AG10803 (cell line): ENCODE results near the gene PKP3.

Source experiments
- DNase-seq: peaks from one replicate; pipeline ENCODE4 v3.0.0; 2010; ENCODE audit warnings: low read depth
- H3K4me3 ChIP-seq: 2 replicates; pipeline ENCODE4 v1.5.1; 2011; ENCODE audit warnings: mild to moderate bottlenecking, low read length, control low read depth
- TF ChIP-seq, protein P1 (sequence below): conservative IDR thresholded peaks from 2 replicates; pipeline ENCODE4 v1.5.1; 2011; ENCODE audit warnings: mild to moderate bottlenecking, low read length, control low read depth, inconsistent platforms

The PKP3 gene

DNA sequence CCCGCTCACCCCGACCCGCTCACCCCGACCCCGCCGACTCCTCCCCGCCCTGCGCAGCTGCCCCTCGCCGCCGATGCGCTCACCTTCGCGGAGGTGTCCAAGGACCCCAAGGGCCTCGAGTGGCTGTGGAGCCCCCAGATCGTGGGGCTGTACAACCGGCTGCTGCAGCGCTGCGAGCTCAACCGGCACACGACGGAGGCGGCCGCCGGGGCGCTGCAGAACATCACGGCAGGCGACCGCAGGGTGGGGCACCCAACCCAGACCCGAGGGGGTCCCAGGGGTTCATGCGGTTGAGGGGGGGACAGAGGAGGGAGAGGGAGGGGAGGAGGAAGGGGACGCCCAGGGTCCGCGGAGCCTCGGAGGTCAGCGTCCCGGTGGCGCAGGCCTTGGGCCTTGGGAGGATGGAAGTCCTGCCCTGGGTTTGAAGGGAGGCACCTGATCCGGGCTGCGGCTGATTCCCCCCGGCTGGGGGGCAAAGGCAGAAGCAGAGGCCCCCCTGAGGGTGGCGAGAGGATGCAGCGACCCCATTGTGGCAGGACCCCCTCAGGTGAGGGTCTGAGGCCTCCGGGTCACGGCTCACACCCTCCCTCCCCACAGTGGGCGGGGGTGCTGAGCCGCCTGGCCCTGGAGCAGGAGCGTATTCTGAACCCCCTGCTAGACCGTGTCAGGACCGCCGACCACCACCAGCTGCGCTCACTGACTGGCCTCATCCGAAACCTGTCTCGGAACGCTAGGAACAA is 9.2 kb downstream of the PKP3 start:
- no peak for DNase-seq
- TF ChIP-seq, protein P1, sequence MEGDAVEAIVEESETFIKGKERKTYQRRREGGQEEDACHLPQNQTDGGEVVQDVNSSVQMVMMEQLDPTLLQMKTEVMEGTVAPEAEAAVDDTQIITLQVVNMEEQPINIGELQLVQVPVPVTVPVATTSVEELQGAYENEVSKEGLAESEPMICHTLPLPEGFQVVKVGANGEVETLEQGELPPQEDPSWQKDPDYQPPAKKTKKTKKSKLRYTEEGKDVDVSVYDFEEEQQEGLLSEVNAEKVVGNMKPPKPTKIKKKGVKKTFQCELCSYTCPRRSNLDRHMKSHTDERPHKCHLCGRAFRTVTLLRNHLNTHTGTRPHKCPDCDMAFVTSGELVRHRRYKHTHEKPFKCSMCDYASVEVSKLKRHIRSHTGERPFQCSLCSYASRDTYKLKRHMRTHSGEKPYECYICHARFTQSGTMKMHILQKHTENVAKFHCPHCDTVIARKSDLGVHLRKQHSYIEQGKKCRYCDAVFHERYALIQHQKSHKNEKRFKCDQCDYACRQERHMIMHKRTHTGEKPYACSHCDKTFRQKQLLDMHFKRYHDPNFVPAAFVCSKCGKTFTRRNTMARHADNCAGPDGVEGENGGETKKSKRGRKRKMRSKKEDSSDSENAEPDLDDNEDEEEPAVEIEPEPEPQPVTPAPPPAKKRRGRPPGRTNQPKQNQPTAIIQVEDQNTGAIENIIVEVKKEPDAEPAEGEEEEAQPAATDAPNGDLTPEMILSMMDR, result no peak
- no peak overlapping the region for H3K4me3 ChIP-seq

DNA sequence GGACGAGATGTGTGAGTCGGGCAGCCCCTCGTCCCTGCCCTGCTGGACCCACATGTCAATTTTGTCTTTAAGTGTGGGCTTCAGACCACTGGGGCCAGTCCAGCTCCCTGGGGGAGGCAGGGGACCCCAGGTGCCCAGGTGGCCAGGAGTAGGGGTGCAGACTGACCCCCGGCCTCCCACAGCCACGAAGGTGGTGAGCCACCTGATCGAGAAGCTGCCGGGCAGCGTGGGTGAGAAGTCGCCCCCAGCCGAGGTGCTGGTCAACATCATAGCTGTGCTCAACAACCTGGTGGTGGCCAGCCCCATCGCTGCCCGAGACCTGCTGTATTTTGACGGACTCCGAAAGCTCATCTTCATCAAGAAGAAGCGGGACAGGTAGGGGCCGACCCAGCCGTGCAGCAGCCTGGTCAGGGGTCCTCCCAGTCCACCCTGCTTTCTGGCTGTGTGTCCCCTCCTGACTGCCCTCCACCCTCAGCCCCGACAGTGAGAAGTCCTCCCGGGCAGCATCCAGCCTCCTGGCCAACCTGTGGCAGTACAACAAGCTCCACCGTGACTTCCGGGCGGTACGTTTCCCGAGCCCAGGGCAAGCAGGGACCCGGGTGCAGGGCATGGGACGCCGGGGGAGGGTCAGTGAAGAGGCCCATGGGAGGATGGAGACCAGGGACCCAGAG is 9.9 kb downstream of the PKP3 start:
- DNase-seq, result no peak
- TF ChIP-seq, protein P1, result no peak
- H3K4me3 ChIP-seq, result no peak overlapping the region

DNA sequence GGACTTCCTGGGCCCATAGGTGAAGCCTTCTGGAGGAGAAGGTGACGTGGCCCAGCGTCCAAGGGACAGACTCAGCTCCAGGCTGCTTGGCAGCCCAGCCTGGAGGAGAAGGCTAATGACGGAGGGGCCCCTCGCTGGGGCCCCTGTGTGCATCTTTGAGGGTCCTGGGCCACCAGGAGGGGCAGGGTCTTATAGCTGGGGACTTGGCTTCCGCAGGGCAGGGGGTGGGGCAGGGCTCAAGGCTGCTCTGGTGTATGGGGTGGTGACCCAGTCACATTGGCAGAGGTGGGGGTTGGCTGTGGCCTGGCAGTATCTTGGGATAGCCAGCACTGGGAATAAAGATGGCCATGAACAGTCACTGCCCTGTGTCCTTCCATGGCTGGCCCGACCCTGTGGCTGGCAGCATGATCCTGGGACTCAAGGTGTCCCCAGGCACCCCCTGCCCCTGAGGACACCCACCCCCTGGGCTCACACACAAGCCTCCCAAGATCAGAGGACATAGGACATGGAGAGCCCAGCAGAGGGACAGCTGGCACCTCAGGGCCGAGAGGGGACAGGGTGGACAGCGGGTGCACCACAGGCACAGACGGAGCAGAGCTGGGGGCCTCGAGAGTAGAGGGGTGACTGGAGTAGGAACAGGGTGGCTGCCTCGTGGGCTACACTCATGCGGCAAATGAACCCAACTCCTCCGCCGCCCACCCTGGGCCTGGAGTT is 10.7 kb downstream of the PKP3 start:
- no peak for DNase-seq
- TF ChIP-seq, protein P1, result no peak

DNA sequence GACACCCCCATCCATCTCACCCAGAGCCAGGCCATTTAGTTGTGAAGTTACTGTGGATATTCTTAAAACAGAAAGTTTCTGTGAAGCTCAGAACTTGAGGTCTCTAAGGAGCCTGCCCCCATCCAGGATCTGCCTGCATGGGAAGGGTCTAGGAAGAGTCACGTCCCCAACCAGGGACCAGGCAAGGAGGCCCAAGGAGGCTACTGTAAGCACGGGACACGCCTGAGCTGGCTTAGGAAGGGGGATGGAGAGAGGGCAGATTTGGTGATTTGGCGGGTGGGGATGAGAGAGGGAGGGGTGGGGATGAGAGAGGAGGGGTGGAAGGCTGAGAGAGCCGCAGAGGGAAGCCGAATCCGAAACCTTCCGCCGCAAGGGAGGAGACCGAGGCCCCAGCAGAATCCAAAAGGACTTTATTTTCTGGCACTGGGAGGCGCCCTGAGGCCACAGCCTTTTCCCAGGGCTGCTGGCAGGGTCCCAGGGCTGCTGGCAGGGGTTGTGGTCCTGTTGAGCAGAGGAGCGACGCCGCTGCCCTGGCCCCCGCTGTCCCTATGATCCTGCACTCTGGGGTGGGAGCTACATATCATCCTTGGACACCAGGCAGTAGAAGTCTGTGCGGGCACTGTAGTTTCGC is 11.4 kb downstream of the PKP3 start:
- peak overlapping the region; percentile 66; the same call in 1 of the 2 replicates for H3K4me3 ChIP-seq
- TF ChIP-seq, protein P1, result no peak
- DNase-seq, result no peak

More for the DNA sequence above, 10.7 kb downstream of the PKP3 start:
- no peak overlapping the region for H3K4me3 ChIP-seq

DNA sequence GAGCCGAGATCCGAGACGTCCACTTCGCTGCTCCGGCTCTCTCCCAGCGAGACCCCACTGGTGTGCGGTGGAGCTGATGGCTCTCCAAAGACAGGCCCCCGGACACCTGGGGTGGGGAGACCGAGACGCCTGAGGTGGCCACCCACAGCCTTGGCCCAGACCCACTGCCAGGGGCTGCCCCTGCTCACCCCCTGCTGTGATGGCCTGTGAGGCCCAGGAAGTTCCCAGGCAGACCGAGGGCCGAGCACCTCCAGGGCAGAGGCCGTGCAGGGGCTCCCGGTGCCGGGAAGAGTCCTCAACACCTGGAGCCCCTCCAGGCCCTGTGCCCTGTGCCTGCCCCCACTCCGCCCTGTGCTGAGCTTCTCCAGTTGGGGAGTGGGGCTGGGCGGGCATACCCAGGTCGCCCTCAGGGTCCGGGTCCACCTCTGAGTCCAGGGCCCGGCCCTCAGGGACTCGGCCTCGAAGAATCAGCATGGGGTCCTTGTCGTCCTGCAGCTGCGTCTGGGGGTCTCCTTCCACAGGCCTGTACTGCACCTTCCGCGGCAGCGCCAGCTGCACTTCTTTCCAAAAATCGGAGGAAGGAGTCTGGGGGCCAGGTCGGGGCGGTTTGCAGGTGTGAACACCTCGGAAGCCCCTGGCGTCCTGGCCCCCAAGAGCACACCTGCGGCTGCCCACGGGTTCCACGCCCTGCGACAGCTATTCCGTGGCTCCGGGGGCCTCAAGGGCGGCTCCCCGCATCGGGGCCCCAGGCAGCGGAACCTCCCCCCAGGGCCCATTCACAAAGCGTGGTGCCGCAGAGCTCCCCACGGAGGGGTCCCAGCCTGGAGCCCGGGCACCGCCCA is 12.2 kb downstream of the PKP3 start:
- DNase-seq, result no peak
- peak overlapping the region; percentile 66 for H3K4me3 ChIP-seq
- TF ChIP-seq, protein P1, result no peak
